Measurements from ENCODE around the gene FBXO31.

FBXO31 gene

DNA sequence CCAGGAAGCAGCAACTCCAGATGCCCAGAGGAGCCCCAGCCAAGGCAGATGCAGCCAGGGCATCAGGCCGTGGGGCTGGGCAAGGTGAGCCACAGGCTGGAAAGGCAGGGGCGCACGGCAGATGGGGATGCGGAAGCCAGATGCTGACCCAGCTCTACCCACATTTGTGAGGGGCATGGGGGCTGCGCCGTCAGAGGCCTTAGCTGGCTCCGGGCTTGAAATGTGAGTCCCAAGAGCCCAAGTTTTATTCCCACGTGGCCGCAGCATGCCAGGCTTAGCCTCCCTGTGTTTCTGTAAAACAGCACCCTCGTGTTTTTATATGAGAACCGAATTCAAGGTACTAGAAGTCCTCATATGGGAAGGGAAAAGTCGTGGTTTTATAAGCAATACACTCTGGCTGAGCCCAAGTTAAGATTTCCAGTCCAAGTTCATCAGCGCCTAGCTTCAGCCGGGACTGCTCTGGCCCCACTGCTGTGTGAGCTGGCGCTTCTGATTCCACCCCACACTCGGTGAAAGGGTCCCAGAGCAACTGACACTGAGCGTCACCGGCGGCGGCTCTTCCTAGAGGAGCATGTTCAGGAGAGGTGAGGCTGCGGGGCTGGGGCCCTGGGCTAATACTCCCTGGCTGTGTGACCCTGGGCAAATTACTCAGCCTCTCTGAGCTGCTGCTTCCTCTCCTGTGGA lies 59.7 kb downstream of the FBXO31 start:
- no peak for DNase-seq

DNA sequence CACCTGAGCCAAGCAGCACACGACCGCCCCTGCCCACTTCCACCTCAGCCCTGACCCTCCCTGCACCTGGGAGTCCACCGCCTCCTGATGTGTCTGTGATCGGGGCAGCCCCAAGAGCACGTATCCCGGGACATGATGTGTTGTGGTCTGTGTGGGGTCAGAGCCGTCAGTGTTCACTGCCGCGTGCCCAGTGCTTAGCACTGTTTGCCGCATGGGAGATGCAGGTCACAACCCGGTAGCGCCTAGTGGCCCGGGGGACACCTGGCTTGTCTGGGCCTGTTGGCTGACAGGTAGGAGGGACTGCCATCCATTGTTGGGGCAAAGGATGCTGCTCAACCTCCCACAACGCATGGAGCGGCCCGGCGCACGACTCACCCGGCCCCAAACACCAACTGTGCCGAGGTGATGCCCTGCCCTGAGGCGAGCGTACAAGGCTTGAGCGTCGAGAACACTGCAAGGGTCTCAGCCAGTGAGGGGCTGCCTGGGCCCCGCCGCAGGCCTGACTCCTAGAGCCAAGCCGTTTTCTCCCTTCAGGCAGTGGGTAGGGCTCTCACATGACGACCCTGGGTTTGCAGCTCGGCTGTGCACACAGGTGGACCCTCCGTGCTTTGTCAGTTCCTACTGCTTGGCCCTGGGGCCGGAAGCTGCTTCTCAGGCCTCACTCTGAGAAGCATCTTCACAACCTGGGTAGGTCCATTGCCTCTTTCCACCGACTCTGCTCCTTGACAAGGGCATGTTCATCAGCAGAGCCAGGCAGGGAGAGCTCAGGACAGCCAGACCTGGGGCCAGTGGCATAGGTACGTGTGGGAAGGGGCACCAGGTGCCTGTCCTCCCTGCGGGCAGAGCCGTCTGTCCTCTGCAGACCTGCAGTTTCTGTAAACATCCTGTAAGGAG lies 60.5 kb downstream of the FBXO31 start:
- DNase-seq = no peak

GRCh38 chr16:87322360-87322759 lies 61.2 kb downstream of the FBXO31 start:
- DNase-seq = no peak

GRCh38 chr16:87321336-87322107 lies 62.1 kb downstream of the FBXO31 start:
- no peak for DNase-seq

DNA sequence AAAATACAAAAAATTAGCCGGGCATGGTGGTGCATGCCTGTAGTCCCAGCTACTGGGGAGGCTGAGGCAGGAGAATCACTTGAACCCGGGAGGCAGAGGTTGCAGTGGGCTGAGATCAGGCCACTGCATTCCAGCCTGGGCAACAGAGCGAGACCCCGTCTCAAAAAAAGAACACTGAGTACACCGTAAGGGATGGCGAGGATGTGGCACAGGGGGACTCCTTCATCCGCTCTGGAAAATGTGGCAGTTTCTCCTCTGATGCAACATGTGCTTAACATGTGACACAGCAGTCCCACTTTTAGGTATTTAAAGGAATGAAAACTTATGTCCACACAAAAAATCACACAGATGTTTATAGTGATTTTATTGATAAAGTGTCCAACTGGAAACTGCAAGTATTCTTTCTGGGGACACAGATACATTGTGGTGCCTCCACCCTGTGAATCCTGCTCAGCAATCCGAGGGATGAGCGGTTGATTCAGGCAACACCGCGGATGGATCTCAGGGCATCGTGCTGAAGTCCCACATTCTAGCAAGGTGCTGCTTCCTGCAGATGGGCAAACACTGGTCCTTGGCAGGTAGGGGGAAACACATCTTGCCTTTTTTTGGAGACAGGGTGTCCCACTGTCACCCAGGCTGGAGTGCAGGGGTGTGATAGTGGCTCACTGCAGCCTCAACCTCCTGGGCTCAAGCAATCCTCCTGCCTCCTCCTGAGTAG lies 62.9 kb downstream of the FBXO31 start:
- DNase-seq = no peak

DNA sequence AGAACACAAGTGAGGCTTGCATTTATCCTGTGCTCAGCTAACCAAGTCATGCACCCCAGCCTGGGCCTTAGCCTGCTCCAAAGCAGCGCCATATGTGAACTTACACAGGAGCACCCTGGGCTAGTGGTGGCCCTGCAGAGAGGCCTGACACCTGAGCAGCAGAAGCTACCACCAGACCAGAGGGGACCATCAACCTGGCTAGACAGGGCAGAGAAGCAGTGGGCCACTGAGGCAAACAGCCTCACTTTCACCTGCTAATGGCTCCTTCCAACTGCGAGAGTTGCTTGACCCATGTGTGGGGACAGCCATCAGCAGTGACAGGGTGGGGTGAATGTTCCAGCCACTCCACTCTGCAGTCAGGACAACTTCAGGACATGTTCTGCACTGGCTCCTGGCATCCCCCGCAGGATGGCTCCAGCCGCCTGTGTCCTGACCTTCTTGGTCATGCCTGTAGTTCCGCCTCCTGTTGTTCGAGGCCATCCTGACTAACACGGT lies 63.5 kb downstream of the FBXO31 start:
- no peak for DNase-seq

DNA sequence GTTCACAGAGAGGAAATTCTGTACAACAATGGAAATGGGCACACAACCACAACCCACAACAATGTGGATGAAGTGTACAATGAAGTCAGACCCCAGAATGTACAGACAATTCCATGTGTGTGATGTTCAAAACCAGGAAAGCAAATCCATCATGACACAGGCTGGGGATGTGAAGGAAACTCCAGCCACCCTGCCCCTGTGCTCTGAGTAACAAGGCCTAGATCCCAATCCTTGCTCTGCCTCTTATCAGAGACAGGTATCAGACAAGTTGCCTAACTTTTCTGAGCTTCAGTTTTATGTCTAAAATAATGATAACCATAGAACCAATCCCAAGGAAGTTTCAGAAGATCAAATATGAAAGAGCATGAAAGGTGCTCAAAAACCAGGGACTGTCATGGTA lies 64.6 kb downstream of the FBXO31 start:
- DNase-seq = peak; percentile 26

- peak; percentile 74 for DNase-seq
These were observed 65.6 kb downstream of the FBXO31 start for GRCh38 chr16:87317750-87318644.

- DNase-seq = peak; percentile 96
These were observed 66.4 kb downstream of the FBXO31 start, which contains the start of gene C16orf95 for GRCh38 chr16:87316923-87317749. Gene C16orf95 (minus strand): TSS chr16:87317392. CDS start chr16:87317242, 150 bp downstream.

DNA sequence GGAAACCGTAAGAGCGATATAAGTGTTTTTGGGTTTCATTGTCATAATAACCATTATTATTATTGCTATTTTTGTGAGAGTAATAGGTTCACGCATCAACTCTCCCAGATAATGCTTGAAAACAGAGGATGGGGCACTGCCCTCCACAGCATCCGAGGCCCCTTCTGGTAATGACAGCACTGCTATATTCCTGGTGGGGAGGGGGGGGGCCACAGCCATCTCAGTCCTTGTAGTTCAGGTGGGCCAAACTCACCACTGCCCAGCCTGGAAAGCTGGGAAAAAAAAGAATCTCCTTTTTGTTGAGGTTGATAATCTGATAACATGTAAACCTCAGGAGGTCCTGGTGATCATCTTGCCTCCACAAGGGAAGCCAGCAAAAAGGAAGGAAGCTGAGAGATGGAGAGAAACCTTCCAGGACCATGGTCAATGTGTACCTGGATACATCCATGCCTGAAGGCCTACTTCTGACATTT lies 67.1 kb downstream of the FBXO31 start:
- no peak for DNase-seq

DNA sequence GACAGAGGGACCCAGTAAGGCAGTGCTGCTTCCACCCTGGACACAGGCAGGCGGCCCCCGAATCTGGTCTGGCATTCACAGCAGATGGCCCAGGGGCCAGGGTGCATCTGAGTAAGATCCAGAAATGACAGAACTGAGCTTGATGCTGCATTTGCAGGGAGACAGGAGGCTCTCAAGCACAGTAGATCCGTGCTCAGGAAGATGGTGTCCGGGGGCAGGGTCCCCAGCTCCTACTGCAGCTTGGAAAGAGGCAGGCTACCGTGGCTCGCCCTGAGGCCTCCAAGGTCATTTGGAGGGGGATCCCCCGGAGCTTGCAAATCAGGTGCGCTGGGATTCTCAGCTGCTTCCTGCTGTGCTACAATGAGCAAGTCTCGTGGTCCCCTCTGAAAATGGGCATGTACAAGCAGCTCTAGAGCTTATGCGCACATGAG lies 68.6 kb downstream of the FBXO31 start:
- DNase-seq = no peak

- no peak for DNase-seq
These were observed 71.6 kb downstream of the FBXO31 start for GRCh38 chr16:87312008-87312407.

DNA sequence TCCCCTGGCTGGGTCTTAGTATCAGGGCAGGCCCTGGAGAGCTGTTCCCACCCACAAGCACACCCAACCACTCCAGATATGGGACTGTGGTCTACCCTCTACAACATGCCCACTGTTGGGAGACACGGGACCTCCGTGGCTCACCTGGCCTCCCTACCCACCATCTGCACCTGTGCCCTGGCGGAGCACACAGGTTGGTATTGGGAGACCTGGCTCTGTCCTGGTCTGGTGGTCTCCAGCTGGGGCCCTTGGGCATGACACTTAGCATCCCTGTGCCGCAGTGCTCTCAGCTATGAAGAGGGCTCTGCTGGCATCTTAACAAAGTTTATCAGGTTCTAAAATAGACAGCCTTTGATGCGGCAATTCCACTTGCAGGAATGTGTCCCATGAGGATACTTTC lies 72.2 kb downstream of the FBXO31 start:
- no peak for DNase-seq

GRCh38 chr16:87310610-87311009 lies 73.0 kb downstream of the FBXO31 start:
- no peak for DNase-seq

- DNase-seq = no peak
These were observed 73.7 kb downstream of the FBXO31 start for GRCh38 chr16:87309620-87310525.

DNA sequence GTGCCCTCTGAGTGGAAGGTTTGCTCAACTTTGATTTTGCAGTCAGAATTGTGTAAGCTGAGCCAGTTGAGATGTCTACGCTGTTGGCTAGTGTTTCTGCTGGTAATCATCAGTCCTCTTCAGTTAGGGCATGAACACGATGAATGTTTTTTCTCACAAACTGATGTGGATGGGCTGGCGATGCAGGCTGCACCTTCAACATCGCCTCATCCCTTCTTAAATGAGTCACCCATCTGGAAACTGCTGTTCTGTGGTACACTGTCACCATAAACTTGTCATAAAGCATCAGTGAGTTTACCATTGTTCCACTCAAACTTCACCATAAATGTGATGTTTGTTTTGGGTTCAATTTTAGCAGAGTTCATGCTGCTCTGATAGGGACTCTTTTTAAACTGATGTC lies 74.8 kb downstream of the FBXO31 start:
- DNase-seq = no peak

DNA sequence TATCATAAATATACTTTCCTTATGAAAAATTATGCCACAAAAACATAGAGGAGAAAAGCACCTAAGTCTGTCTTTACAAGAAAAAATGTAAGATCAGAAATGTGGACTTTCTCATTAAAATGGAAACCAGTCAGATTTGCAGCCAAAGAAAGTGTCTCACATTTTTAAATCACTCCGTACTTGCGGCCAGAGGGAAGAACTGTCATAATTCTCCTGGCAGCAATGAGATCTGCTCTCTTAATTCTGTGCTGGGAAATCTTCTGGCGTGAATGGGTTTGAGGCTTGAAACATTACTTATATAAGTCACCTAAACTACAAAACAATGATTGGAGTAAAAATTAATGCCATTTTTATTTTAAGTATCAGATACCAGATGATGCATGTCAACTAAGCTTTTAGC lies 77.1 kb downstream of the FBXO31 start:
- DNase-seq = peak; percentile 23

GRCh38 chr16:87305505-87306391 lies 77.8 kb downstream of the FBXO31 start:
- DNase-seq = peak; percentile 90

All from OCI-M1 (cell line).